Subcutaneous abdominal adipose tissue (tissue), 5 donors: ENCODE data around the gene PCBD1.
A peak's percentile ranks its signal among the peaks of the same experiment; 100 is the strongest.

Source experiments
- H3K27ac ChIP-seq: one replicate; pipeline ENCODE4 v1.7.0; 2013; ENCODE audit warnings: low read depth, mild to moderate bottlenecking, inconsistent platforms, low read length, moderate library complexity
- H3K27me3 ChIP-seq, 5 donors: one replicate each; pipeline ENCODE4 v1.7.0; 2013; ENCODE audit warnings: low read length in 5 of 5, inconsistent platforms in 1 of 5; ENCODE audit not compliant: control insufficient read depth in 5 of 5, insufficient read depth in 4 of 5
- H3K36me3 ChIP-seq, 5 donors: one replicate each; pipeline ENCODE4 v1.7.0; 2013; ENCODE audit warnings: low read length in 5 of 5; ENCODE audit not compliant: control insufficient read depth in 5 of 5, insufficient read depth in 5 of 5
- H3K4me1 ChIP-seq, 5 donors: one replicate each; pipeline ENCODE4 v1.7.0; 2013; ENCODE audit warnings: low read length in 5 of 5, mild to moderate bottlenecking in 3 of 5, moderate library complexity in 1 of 5; ENCODE audit not compliant: control insufficient read depth in 5 of 5, insufficient read depth in 5 of 5
- H3K4me3 ChIP-seq, 5 donors: one replicate each; pipeline ENCODE4 v1.7.0; 2013; ENCODE audit warnings: low read length in 5 of 5, low read depth in 1 of 5
- H3K9ac ChIP-seq, 5 donors: one replicate each; pipeline ENCODE4 v1.7.0; 2013; ENCODE audit warnings: low read length in 5 of 5, mild to moderate bottlenecking in 4 of 5, moderate library complexity in 3 of 5
- H3K9me3 ChIP-seq, 5 donors: one replicate each; pipeline ENCODE4 v1.7.0; 2013; ENCODE audit warnings: low read length in 5 of 5; ENCODE audit not compliant: control insufficient read depth in 5 of 5
- donor health status: healthy.
- donor health status: healthy.
- donor health status: healthy.
- donor health status: healthy.
- donor health status: healthy.

Gene PCBD1

DNA sequence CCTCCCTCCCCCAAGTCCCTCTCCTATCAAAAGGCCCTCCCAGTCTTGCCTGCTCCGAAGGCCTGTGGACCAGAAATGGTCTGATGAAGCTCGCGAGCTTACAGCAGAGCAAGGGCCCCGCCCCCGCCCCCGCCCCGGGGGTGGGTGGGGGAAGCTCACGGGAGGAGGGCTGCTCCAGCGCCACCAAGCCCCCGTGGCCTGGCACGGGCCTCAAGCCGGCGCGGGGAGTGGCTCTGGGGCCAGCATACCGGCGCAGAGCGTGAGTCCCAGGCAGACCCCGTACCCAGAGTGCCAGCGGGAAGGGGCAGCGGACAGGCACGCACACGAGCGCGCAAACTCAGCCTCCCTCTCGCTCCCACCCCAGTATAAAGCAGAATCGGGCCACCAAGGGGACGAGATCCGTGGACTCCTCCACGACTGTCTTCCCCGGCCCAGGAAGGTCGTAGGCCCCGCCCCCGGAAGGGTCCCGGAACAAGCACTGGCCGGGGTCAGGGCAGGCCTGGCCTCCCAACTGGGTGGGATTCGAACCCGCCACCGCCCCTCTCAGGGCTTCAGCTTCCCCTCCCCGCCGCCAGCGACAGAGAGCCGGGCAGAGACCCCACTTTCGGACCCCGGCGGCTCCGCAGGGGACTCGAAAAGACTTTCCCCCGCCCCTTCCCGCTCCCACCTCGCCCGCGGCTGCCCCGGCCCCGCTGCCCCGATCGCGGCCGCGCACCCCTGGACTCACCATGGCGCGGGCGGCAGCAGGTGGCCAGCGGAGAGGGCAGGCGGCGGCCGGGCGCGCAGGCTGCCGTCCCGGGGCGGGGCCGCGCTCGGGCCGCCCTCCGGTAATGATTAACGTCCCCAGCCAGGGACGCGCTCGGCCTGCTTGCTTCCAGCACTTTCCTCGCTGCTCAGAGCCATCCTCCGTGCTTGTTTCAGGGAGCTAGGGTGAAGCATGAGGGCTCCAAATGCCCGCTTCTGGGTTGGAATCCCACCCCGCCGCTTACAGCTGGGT lies at the start of gene PCBD1:
Gene PCBD1 (minus strand): TSS at position 762 of the 997 bp plus-strand sequence. CDS start 32 bp downstream, at position 730.
- H3K9me3 ChIP-seq = no peaks in the 10 kb centered on the region
- H3K9ac ChIP-seq = peak within 1 kb of the TSS; percentile 48 to 93 (median 88)
- peak within 1 kb of the TSS; percentile 95 for H3K27ac ChIP-seq
- H3K4me3 ChIP-seq = peak within 1 kb of the TSS; percentile 58 to 85 (median 80)
- peaks cover 4 to 23% (median 19%) of the 10 kb centered on the region in 5 donors for H3K36me3 ChIP-seq
- peaks cover 8 to 47% (median 38%) of the 10 kb centered on the region in 5 donors for H3K4me1 ChIP-seq
- no peaks in the 10 kb centered on the region for H3K27me3 ChIP-seq

DNA sequence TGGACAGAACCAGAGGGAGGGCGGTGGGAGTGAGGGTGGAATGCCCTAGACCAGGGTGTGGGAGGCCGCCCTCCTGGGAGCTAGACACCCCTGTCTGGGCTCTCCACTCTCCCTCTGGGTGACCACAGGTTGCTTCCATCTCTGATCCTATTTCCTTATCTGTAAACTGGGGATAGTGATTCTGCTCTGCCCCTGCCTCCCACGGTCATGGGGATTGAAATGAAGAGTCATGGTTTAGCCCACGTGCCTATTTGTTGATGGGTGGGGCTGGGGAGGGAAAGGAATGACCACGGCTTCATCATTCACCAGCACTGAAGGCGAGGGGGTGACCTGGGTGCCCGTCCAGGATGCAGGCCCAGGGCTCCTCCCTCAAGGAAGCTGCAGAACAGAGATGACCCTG lies 49.3 kb upstream of the PCBD1 start:
- Histone ChIP-seq H3K9ac (no peak overlapping the region), H3K4me1 (peaks cover 0 to 9% (median 5%) of the 10 kb centered on the region in 5 donors), H3K9me3 (no peaks in the 10 kb centered on the region), H3K36me3 (no peaks in the 10 kb centered on the region), H3K4me3 (no peak overlapping the region), H3K27me3 (peaks cover 4 to 17% (median 12%) of the 10 kb centered on the region in 5 donors), H3K27ac (no peak overlapping the region)

DNA sequence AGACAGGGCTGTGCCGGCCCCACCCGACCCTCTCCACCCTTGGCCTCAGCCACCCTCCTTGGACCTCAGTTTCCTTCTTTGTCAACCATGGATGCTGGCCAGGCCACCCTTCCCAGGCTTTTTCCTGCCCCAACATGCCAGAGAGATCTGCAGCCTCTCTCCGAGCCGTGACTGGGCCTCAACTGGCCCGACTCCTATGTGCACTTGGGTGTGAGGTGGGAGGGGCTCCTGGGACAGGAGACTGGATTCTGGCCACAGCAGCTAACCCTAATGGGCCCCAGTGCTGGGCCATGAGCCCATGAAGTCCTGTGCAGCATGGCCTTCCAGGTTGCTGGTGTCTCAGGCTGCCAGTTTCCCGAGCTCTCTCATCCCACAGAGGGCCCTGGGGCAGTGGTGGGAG lies 47.7 kb upstream of the PCBD1 start:
- no peak overlapping the region for H3K4me3 ChIP-seq

DNA sequence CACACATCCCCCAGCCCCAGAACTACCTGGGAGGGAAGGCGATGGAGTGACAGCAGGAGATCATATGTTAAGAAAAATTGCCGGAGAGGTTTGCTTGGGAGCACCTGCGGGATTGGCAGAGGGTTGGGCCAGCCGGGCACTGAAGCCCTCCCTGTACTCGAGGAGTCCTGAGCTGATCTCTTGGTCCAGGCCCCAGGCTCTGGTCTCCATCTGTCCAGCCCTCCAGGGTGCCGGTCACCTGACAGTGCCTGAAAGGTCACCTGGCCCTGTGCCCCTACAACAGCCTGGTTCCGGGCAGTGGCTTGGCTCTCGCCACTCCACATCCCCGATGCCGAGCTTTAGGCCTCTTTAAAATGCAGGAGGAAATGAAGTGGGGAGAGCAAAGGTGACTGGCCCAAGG lies 47.3 kb upstream of the PCBD1 start:
- Histone ChIP-seq H3K4me3 (no peak overlapping the region), H3K9ac (no peak overlapping the region)

More for the DNA sequence above, 47.7 kb upstream of the PCBD1 start:
- H3K9me3 ChIP-seq = no peaks in the 10 kb centered on the region
- H3K27ac ChIP-seq = no peak overlapping the region
- H3K4me1 ChIP-seq = peaks cover 0 to 9% (median 5%) of the 10 kb centered on the region in 5 donors
- no peak overlapping the region for H3K9ac ChIP-seq
- peaks cover 7 to 28% (median 18%) of the 10 kb centered on the region in 5 donors for H3K27me3 ChIP-seq
- H3K36me3 ChIP-seq = no peaks in the 10 kb centered on the region

DNA sequence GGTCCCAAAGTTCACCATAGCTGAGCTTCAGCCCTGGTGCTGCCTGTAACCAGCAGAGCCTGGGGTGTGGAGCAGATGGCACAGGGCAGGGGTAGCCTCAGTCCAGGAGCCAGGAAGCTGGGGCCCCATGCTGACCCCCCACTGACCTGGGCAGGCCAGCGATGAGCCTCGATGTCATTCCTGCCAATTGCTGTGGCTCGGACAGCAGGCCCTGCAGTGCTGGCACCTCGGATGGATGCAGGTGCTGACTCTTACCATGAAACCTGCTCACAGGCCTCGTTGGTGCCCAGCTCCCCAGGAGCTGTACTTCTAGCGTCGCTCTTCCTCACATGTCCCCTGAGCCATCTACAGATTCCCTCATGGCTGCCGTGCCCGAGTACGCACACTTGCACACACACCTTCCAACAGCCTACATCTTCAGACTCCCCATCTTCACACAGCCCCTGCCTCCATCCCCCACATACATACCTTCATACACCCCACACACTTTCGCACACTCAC lies 46.8 kb upstream of the PCBD1 start:
- Histone ChIP-seq H3K4me3 (no peak overlapping the region), H3K9ac (no peak overlapping the region), H3K4me1 (peaks cover 0 to 9% (median 5%) of the 10 kb centered on the region in 5 donors), H3K36me3 (no peaks in the 10 kb centered on the region), H3K27me3 (peaks cover 15 to 35% (median 26%) of the 10 kb centered on the region in 5 donors), H3K27ac (no peak overlapping the region), H3K9me3 (no peaks in the 10 kb centered on the region)

More for the DNA sequence above, 47.3 kb upstream of the PCBD1 start:
- H3K9me3 ChIP-seq = no peaks in the 10 kb centered on the region
- H3K27me3 ChIP-seq = peaks cover 11 to 32% (median 23%) of the 10 kb centered on the region in 5 donors
- no peaks in the 10 kb centered on the region for H3K36me3 ChIP-seq
- no peak overlapping the region for H3K27ac ChIP-seq
- H3K4me1 ChIP-seq = peaks cover 0 to 9% (median 5%) of the 10 kb centered on the region in 5 donors

DNA sequence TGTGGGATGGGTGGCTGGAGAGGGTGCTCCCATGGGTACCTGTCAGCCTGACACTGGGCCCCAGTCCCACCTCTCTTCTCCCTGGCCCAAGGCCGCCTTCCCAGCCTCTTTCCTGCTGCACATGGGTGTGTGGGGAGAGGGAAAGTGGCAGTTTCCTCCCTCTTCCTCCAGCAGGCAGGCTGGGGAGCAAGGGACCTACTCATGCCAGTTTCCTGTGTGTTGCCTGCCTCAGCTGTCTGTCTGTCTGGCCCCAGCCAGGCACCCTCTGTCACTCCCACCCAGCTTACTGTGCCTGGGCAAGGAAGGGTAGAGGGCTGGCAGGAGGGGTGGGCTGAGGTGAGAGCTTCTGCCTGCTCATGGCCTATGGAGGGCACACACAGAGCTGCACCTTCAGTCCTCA lies 46.3 kb upstream of the PCBD1 start:
- no peak overlapping the region for H3K9ac ChIP-seq
- H3K4me1 ChIP-seq = peaks cover 0 to 9% (median 5%) of the 10 kb centered on the region in 5 donors
- no peak overlapping the region for H3K27ac ChIP-seq
- H3K36me3 ChIP-seq = no peaks in the 10 kb centered on the region
- H3K9me3 ChIP-seq = no peaks in the 10 kb centered on the region
- H3K4me3 ChIP-seq = no peak overlapping the region
- peaks cover 17 to 35% (median 28%) of the 10 kb centered on the region in 5 donors for H3K27me3 ChIP-seq

DNA sequence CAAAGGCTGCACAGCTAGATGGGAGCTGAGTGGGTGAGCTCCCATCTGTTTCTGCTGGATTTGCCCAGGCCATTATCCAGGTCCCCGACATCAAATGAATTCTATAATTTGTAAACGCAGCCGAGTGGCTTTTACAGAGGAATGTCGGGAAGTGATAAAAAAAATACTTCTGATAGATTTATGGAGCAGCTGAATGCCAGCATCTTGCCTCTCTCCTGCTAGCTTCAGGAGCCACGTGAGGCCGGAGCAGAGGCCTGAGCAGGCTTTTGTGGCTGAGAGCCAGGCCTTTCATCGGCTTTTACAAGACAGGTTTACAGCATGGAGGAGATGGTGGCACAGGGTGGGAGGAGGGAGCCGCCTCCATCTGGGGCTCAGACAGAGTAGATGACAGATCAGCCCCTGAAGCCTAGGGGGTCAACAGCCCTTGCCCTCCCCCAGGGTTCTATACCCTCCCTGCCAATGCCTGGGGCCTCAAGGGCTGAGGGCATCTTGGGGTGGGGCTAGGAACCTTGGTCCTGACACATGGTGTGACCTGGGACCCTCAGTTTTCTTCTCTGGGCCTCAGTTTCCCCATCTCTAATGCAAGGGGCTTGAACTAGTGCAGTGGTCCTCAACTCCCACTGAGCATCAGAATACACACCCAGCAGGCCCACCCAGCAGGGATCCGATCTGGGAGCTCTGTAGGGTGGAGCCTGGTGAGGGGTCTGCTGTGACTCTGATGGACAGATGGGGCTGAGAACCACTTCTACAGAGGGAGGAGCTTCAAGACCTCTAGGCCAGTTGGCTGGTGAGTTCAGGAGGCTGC lies 44.2 kb upstream of the PCBD1 start:
- H3K27ac ChIP-seq = no peak overlapping the region
- H3K27me3 ChIP-seq = peaks cover 17 to 41% (median 32%) of the 10 kb centered on the region in 5 donors
- no peaks in the 10 kb centered on the region for H3K9me3 ChIP-seq
- no peak overlapping the region for H3K4me3 ChIP-seq
- no peak overlapping the region for H3K9ac ChIP-seq
- no peaks in the 10 kb centered on the region for H3K36me3 ChIP-seq
- peaks cover 0 to 9% (median 5%) of the 10 kb centered on the region in 5 donors for H3K4me1 ChIP-seq

DNA sequence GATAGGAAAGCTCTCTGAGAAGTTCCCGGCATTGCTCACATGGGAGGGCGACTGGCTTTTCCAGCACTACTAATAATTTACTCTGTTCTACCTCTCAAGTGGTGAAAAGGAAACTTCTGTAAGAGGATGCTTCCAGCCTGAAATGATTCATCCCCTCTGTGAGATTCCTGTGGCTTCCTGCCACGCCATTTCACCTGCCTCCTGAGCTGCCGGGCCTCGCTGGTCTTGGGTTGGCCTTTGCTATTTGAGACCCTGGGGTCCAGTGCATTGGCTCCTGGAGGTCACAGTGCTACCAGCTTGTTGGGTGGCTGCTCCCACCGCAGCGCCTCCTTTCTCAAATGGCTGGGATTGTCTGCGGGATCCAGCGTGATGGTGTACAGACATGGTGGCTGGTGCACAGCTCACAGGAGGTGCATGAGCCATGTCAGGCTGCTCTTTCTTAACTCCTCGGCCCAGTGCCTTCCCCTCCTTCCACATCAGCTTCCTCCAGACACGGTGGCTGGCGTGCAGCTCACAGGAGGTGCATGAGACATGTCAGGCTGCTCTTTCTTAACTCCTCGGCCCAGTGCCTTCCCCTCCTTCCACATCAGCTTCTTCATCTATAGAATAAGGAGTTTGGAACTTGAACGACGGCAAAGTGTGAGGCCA lies 42.9 kb upstream of the PCBD1 start:
- Histone ChIP-seq H3K4me1 (peaks cover 0 to 9% (median 5%) of the 10 kb centered on the region in 5 donors), H3K4me3 (no peak overlapping the region), H3K9me3 (no peaks in the 10 kb centered on the region), H3K27ac (no peak overlapping the region), H3K9ac (no peak overlapping the region), H3K27me3 (peaks cover 21 to 41% (median 35%) of the 10 kb centered on the region in 5 donors), H3K36me3 (no peaks in the 10 kb centered on the region)

DNA sequence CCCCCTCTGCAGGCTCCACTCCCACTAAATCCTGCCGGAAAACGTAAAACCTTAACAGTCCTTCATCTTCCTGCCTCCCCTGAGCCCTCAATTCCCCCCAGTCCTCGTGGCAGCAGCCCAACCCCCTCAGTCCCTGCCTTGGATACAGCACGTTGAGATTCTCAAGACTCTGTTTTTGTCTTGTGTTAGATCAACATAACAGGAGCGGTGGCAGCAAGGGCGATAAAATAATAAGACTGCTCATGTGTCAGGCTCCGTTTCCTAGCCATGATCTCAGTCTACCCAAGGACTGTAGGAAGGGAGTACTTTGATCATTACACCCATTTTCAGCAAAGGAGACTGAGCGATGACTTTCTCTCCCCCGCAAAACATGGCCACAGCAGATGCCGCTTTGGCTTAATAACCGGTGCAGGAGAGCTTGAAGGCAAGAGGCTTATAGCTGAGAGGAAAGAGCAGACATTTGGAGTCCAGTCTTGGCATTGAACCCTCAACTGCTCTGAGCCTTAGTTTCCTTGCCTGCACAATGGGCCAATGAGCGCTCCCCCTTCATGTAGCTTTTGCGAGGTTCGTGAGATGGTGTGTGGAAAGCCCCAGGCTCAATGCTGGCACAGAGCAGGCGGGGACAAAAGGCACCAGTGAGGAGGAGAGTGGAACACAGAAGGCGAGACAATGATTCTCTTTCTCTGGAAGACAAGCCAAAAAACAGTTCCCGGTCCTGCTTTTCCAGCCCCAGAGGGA lies 42.1 kb upstream of the PCBD1 start:
- H3K9ac ChIP-seq = no peak overlapping the region
- no peak overlapping the region for H3K27ac ChIP-seq
- no peaks in the 10 kb centered on the region for H3K36me3 ChIP-seq
- no peak overlapping the region for H3K4me3 ChIP-seq
- H3K4me1 ChIP-seq = peaks cover 0 to 3% (median 0%) of the 10 kb centered on the region in 5 donors
- no peaks in the 10 kb centered on the region for H3K9me3 ChIP-seq
- H3K27me3 ChIP-seq = peaks cover 20 to 41% (median 38%) of the 10 kb centered on the region in 5 donors
